Progenitor cell of endocrine pancreas (in vitro differentiated cells): ENCODE results near the gene CD40. TPM values are rescaled to one million over a fixed set of nuclear protein-coding genes. Genes with fewer than 3 reads are reported as not detected.
A peak's percentile ranks its signal among the peaks of the same experiment; 100 is the strongest.

ENCODE experiments used
- DNase-seq: peaks from one replicate; pipeline ENCODE4 v3.0.0; 2021; ENCODE audit warnings: low spot score; ENCODE audit not compliant: unreplicated experiment
- H3K27ac Mint-ChIP-seq: 2 replicates; pipeline ENCODE4 v1.8.0; 2021; ENCODE audit warnings: mild to moderate bottlenecking, moderate library complexity, mixed read lengths
- H3K27me3 Mint-ChIP-seq: 2 replicates; pipeline ENCODE4 v1.8.0; 2021; ENCODE audit warnings: mixed read lengths
- H3K36me3 Mint-ChIP-seq: 2 replicates; pipeline ENCODE4 v1.8.0; 2022; ENCODE audit warnings: mixed read lengths; ENCODE audit not compliant: insufficient read depth
- H3K4me1 Mint-ChIP-seq: 2 replicates; pipeline ENCODE4 v1.8.0; 2021; ENCODE audit warnings: low read depth, mixed read lengths
- H3K4me3 Mint-ChIP-seq: 2 replicates; pipeline ENCODE4 v1.8.0; 2021; ENCODE audit warnings: low read depth, mild to moderate bottlenecking, moderate library complexity, mixed read lengths
- H3K9me3 Mint-ChIP-seq: 2 replicates; pipeline ENCODE4 v1.8.0; 2021; ENCODE audit warnings: low read depth, mixed read lengths
- CTCF ChIP-seq: fragments of 200-600 bp; sonication (generic); IDR thresholded peaks from one replicate; pipeline ENCODE4 v1.5.0; 2021; ENCODE audit warnings: antibody characterized with exemption, mild to moderate bottlenecking; ENCODE audit not compliant: unreplicated experiment
- total RNA-seq: library from RNA; stranded (reverse); gene quantifications from 2 replicates; pipeline ENCODE4 v1.2.1, GENCODE V29; 2021

Gene CD40
- total RNA-seq, 1 donor from 2014 or later, result 1.5 TPM

GRCh38 chr20:46123482-46124245, 5.5 kb downstream of the CD40 start:
- no peak for TF ChIP-seq CTCF
- H3K4me3 Mint-ChIP-seq, result no peak overlapping the region
- H3K27me3 Mint-ChIP-seq, result peaks cover 7% of the 10 kb centered on the region
- H3K9me3 Mint-ChIP-seq, result no peaks in the 10 kb centered on the region
- H3K27ac Mint-ChIP-seq, result no peak overlapping the region
- no peaks in the 10 kb centered on the region for H3K4me1 Mint-ChIP-seq
- no peaks in the 10 kb centered on the region for H3K36me3 Mint-ChIP-seq
- DNase-seq, result no peak

GRCh38 chr20:46126440-46127056, 8.4 kb downstream of the CD40 start:
- no peak overlapping the region for H3K27ac Mint-ChIP-seq

GRCh38 chr20:46127396-46128010, 9.4 kb downstream of the CD40 start:
- Mint-ChIP-seq H3K36me3 (no peaks in the 10 kb centered on the region), H3K9me3 (no peaks in the 10 kb centered on the region), H3K4me1 (no peaks in the 10 kb centered on the region), H3K27me3 (peaks cover 37% of the 10 kb centered on the region), H3K4me3 (no peak overlapping the region), H3K27ac (no peak overlapping the region)
- no peak for TF ChIP-seq CTCF
- no peak for DNase-seq

More at GRCh38 chr20:46126440-46127056, 8.4 kb downstream of the CD40 start:
- Mint-ChIP-seq H3K4me1 (no peaks in the 10 kb centered on the region), H3K36me3 (no peaks in the 10 kb centered on the region), H3K27me3 (peaks cover 32% of the 10 kb centered on the region), H3K4me3 (no peak overlapping the region), H3K9me3 (no peaks in the 10 kb centered on the region)
- no peak for TF ChIP-seq CTCF
- no peak for DNase-seq

- Mint-ChIP-seq H3K27ac (no peak overlapping the region), H3K27me3 (peaks cover 44% of the 10 kb centered on the region), H3K4me3 (no peak overlapping the region), H3K4me1 (no peaks in the 10 kb centered on the region), H3K36me3 (no peaks in the 10 kb centered on the region), H3K9me3 (no peaks in the 10 kb centered on the region)
- peak; percentile 36 for DNase-seq
- peak; percentile 75 for TF ChIP-seq CTCF
Observed at GRCh38 chr20:46128310-46129151, 10.4 kb downstream of the CD40 start.
